K562 (cell line): ENCODE measurements around the gene XPR1. TPM values are rescaled to one million over a fixed set of nuclear protein-coding genes. Genes with fewer than 3 reads are reported as not detected.
A peak's percentile ranks its signal among the peaks of the same experiment; 100 is the strongest.

Experiments used
- ARID4B ChIP-seq: sonication (generic); formaldehyde crosslinking; IDR thresholded peaks from 2 replicates; pipeline ENCODE4 v1.8.0; 2022; ENCODE audit warnings: mild to moderate bottlenecking, missing genetic modification reagents
- BCOR ChIP-seq: fragments of 450-650 bp; IDR thresholded peaks from 2 replicates; pipeline ENCODE4 v1.6.1; 2016
- CHD1 ChIP-seq: fragments of 200-600 bp; sonication (generic); IDR thresholded peaks from one replicate; pipeline ENCODE4 v1.6.1; 2012; ENCODE audit warnings: mild to moderate bottlenecking, moderate library complexity, low read length, inconsistent platforms
- CTCFL ChIP-seq: IDR thresholded peaks from 2 replicates; pipeline ENCODE4 v1.6.1; 2011; ENCODE audit warnings: borderline replicate concordance, low read depth, mild to moderate bottlenecking, moderate library complexity, low read length; ENCODE audit not compliant: insufficient read depth, poor library complexity, severe bottlenecking
- E2F8 ChIP-seq: fragments of 450-650 bp; IDR thresholded peaks from 2 replicates; pipeline ENCODE4 v1.7.1; 2018; ENCODE audit warnings: mild to moderate bottlenecking, low read depth; ENCODE audit not compliant: partially characterized antibody
- PHF21A ChIP-seq: fragments of 450-650 bp; IDR thresholded peaks from 2 replicates; pipeline ENCODE4 v1.6.1; 2017; ENCODE audit warnings: low read depth, borderline replicate concordance
- PTTG1 ChIP-seq: fragments of 450-650 bp; IDR thresholded peaks from 2 replicates; pipeline ENCODE4 v1.6.1; 2016; ENCODE audit warnings: low read depth, mild to moderate bottlenecking, missing genetic modification characterization, missing compliant biosample characterization
- SRSF7 ChIP-seq: fragments of 200-400 bp; formaldehyde crosslinking; optimal IDR thresholded peaks from 2 replicates; pipeline ENCODE3; 2017; ENCODE audit warnings: mild to moderate bottlenecking, low read depth, low read length
- THRA ChIP-seq: fragments of 450-650 bp; IDR thresholded peaks from 2 replicates; pipeline ENCODE4 v1.6.1; 2017; ENCODE audit warnings: mild to moderate bottlenecking, moderate library complexity
- ZBTB11 ChIP-seq, 3 experiments: fragments of 200-800 bp in 1 of 3; fragments of 250-450 bp in 1 of 3; fragments of 450-650 bp in 1 of 3; sonication (Bioruptor Pico) in 1 of 3; sonication (Bioruptor generic) in 1 of 3; formaldehyde crosslinking in 1 of 3; IDR thresholded peaks; 2 replicates each; pipeline versions ENCODE4 v1.6.1 to v1.8.0; 2016 to 2022; ENCODE audit warnings: mild to moderate bottlenecking in 2 of 3, missing genetic modification characterization in 2 of 3, missing compliant biosample characterization in 1 of 3, moderate library complexity in 1 of 3
- polyA plus RNA-seq, 8 experiments: library from polyadenylated mRNA; depleted of rRNA in 4 of 8; stranded (reverse) in 5 of 8; unstranded in 3 of 8; fragments of >200 nt; fragmentation: Nextera tagmentation in 2 of 8; fragmentation: Illumina TruSeq in 1 of 8; extraction: Ambion mirVana in 2 of 8; extraction: Trizol in 1 of 8; gene quantifications; 2 replicates each; pipeline versions ENCODE4 v1.2.1 to v1.2.3, GENCODE V29; 2011 to 2014; ENCODE audit warnings: inconsistent platforms in 1 of 8, missing spikeins in 1 of 8
- total RNA-seq, 7 experiments: library from RNA; depleted of rRNA in 6 of 7; stranded (reverse); fragments of >200 nt in 6 of 7; fragmentation: Illumina TruSeq in 2 of 7; extraction: Trizol in 2 of 7; gene quantifications; 2 replicates each; pipeline versions ENCODE4 v1.2.1 to v1.2.3, GENCODE V29; 2011 to 2021; ENCODE audit warnings: low replicate concordance in 1 of 7

The XPR1 gene
- total and polyA plus RNA-seq, 9 of the 15 experiments (the other 6 are each of a cell fraction or from before 2014, with no cell fraction given) = 3.0 to 66.2 (median 38.6) TPM

- TF ChIP-seq ARID4B = no peak
- TF ChIP-seq CHD1 = no peak
- no peak for TF ChIP-seq BCOR
- TF ChIP-seq PTTG1 = no peak; the same call in 1 of the 2 replicates
- no peak for TF ChIP-seq CTCFL
- TF ChIP-seq E2F8 = no peak
- no peak for TF ChIP-seq THRA
- peak in 1 of 3 experiments; percentile 72; a peak in 2 of 6 replicates for TF ChIP-seq ZBTB11 (CRISPR knock-in tag; IDR thresholded peaks at IDR 0.05)
- no peak for TF ChIP-seq PHF21A
- TF ChIP-seq SRSF7 = no peak
These were observed 20.5 kb upstream of the XPR1 start (continued) for GRCh38 chr1:180611016-180611930.
